GM11168 (cell line): ENCODE results near the gene CENPL.
"Not testable (repeated sequence)": the region's sequence is repeated elsewhere in the genome, so short reads cannot be mapped to it uniquely, and the experiment has no call there.

Experiments used
- in situ Hi-C: fragments of 300-500 bp; cut with MboI; formaldehyde crosslinking; loops from one replicate; pipeline ENCODE4 v1.12.0; 2022; ENCODE audit warnings: low sequenced_read_pairs; ENCODE audit not compliant: unreplicated experiment

The CENPL gene

GRCh38 chr1:173768206-173768605, 56.5 kb downstream of the CENPL start:
- in situ Hi-C loops = no loop called here

GRCh38 chr1:173764331-173764730, 60.4 kb downstream of the CENPL start:
- in situ Hi-C loops = not testable (repeated sequence)

- in situ Hi-C loops = no loop called here
Measured at GRCh38 chr1:173758980-173759379, 65.7 kb downstream of the CENPL start.

- in situ Hi-C loops = no loop called here
Measured at GRCh38 chr1:173758110-173758509, 66.6 kb downstream of the CENPL start.

- in situ Hi-C loops = no loop called here
Measured at GRCh38 chr1:173757666-173758065, 67.0 kb downstream of the CENPL start.

GRCh38 chr1:173753830-173754229, 70.9 kb downstream of the CENPL start:
- in situ Hi-C loops = no loop called here
